ENCODE measurements around the gene PSMD6. TPM values are rescaled to one million over a fixed set of nuclear protein-coding genes. Genes with fewer than 3 reads are reported as not detected.

The PSMD6 gene
- total and polyA plus RNA-seq, 4 donors = 59.1 to 78.9 (median 66.0) TPM

GRCh38 chr3:63977893-63978292, 45.4 kb downstream of the PSMD6 start:
- Histone ChIP-seq H3K36me3 (ENCODE audit: control insufficient read depth in 4 of 4, insufficient read depth in 4 of 4, low read length in 4 of 4) (peaks cover 8 to 21% (median 18%) of the 10 kb centered on the region in 4 donors), H3K27me3 (ENCODE audit: control insufficient read depth in 3 of 3, insufficient read depth in 3 of 3, low read length in 2 of 3) (no peaks in the 10 kb centered on the region), H3K9ac (ENCODE audit: insufficient read depth in 1 of 2, low read length in 2 of 2) (no peak overlapping the region), H3K27ac (ENCODE audit: low read depth in 1 of 2, low read length in 1 of 2) (peak overlapping the region in 1 of 2 donors; percentile 15), H3K4me3 (no peak overlapping the region), H3K4me1 (ENCODE audit: control insufficient read depth in 5 of 5, insufficient read depth in 5 of 5, low read length in 5 of 5) (peaks cover 6 to 22% (median 13%) of the 10 kb centered on the region in 5 donors), H3K9me3 (ENCODE audit: control insufficient read depth in 4 of 4, insufficient read depth in 3 of 4, low read length in 3 of 4) (no peaks in the 10 kb centered on the region)
- DNase-seq (no peak), ATAC-seq (ENCODE audit: insufficient read depth, low FRiP score) (no peak)
- 73 to 75% methylated on average over 4 of the region's 4 CpGs for WGBS, 2 donors
- TF ChIP-seq, protein P1, sequence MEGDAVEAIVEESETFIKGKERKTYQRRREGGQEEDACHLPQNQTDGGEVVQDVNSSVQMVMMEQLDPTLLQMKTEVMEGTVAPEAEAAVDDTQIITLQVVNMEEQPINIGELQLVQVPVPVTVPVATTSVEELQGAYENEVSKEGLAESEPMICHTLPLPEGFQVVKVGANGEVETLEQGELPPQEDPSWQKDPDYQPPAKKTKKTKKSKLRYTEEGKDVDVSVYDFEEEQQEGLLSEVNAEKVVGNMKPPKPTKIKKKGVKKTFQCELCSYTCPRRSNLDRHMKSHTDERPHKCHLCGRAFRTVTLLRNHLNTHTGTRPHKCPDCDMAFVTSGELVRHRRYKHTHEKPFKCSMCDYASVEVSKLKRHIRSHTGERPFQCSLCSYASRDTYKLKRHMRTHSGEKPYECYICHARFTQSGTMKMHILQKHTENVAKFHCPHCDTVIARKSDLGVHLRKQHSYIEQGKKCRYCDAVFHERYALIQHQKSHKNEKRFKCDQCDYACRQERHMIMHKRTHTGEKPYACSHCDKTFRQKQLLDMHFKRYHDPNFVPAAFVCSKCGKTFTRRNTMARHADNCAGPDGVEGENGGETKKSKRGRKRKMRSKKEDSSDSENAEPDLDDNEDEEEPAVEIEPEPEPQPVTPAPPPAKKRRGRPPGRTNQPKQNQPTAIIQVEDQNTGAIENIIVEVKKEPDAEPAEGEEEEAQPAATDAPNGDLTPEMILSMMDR (IDR thresholded peaks at IDR 0.05; ENCODE audit: control extremely low read depth, extremely low read depth) = no peak

GRCh38 chr3:63976872-63977200, 46.5 kb downstream of the PSMD6 start:
- peak overlapping the region in 1 of 2 donors; percentile 70 for H3K27ac ChIP-seq (ENCODE audit: low read depth in 1 of 2, low read length in 1 of 2)
- H3K9me3 ChIP-seq (ENCODE audit: control insufficient read depth in 4 of 4, insufficient read depth in 3 of 4, low read length in 3 of 4) = no peaks in the 10 kb centered on the region
- WGBS, 2 donors = 61 to 80% methylated on average over 2 of the region's 2 CpGs
- H3K9ac ChIP-seq (ENCODE audit: insufficient read depth in 1 of 2, low read length in 2 of 2) = peak overlapping the region in 1 of 2 donors; percentile 33
- DNase-seq (no peak), ATAC-seq (ENCODE audit: insufficient read depth, low FRiP score) (no peak)
- H3K4me3 ChIP-seq = no peak overlapping the region
- H3K36me3 ChIP-seq (ENCODE audit: control insufficient read depth in 4 of 4, insufficient read depth in 4 of 4, low read length in 4 of 4) = peaks cover 4 to 18% (median 13%) of the 10 kb centered on the region in 4 donors
- TF ChIP-seq, protein P1 (IDR thresholded peaks at IDR 0.05; ENCODE audit: control extremely low read depth, extremely low read depth) = no peak
- peaks cover 6 to 28% (median 13%) of the 10 kb centered on the region in 5 donors for H3K4me1 ChIP-seq (ENCODE audit: control insufficient read depth in 5 of 5, insufficient read depth in 5 of 5, low read length in 5 of 5)
- no peaks in the 10 kb centered on the region for H3K27me3 ChIP-seq (ENCODE audit: control insufficient read depth in 3 of 3, insufficient read depth in 3 of 3, low read length in 2 of 3)

GRCh38 chr3:63976161-63976871, 47.0 kb downstream of the PSMD6 start:
- 58 to 75% methylated on average over 4 of the region's 4 CpGs for WGBS, 2 donors
- no peaks in the 10 kb centered on the region for H3K9me3 ChIP-seq (ENCODE audit: control insufficient read depth in 4 of 4, insufficient read depth in 3 of 4, low read length in 3 of 4)
- H3K36me3 ChIP-seq (ENCODE audit: control insufficient read depth in 4 of 4, insufficient read depth in 4 of 4, low read length in 4 of 4) = peaks cover 4 to 14% (median 11%) of the 10 kb centered on the region in 4 donors
- H3K9ac ChIP-seq (ENCODE audit: insufficient read depth in 1 of 2, low read length in 2 of 2) = peak overlapping the region in 1 of 2 donors; percentile 33
- ATAC-seq (ENCODE audit: insufficient read depth, low FRiP score) (no peak), DNase-seq (peak; percentile 29 to 88 (median 77))
- no peaks in the 10 kb centered on the region for H3K27me3 ChIP-seq (ENCODE audit: control insufficient read depth in 3 of 3, insufficient read depth in 3 of 3, low read length in 2 of 3)
- TF ChIP-seq, protein P1 (IDR thresholded peaks at IDR 0.05; ENCODE audit: control extremely low read depth, extremely low read depth) = no peak
- H3K27ac ChIP-seq (ENCODE audit: low read depth in 1 of 2, low read length in 1 of 2) = no peak overlapping the region
- H3K4me1 ChIP-seq (ENCODE audit: control insufficient read depth in 5 of 5, insufficient read depth in 5 of 5, low read length in 5 of 5) = peaks cover 7 to 29% (median 13%) of the 10 kb centered on the region in 5 donors
- no peak overlapping the region for H3K4me3 ChIP-seq

Measured in lung (tissue), 12 donors.